Liver (tissue), 9 donors: ENCODE results near the gene GRID1. TPM values are rescaled to one million over a fixed set of nuclear protein-coding genes. Genes with fewer than 3 reads are reported as not detected.

ENCODE experiments used
- DNase-seq: peaks from one replicate; pipeline ENCODE4 v3.0.0-alpha.2; 2017; ENCODE audit warnings: low spot score
- H3K27ac ChIP-seq, 2 donors: one replicate each; pipeline ENCODE4 v1.7.0; 2013; ENCODE audit warnings: inconsistent platforms in 2 of 2, low read length in 2 of 2, control low read depth in 1 of 2, low read depth in 1 of 2, mild to moderate bottlenecking in 1 of 2
- H3K27me3 ChIP-seq, 4 donors: one replicate each; pipeline versions ENCODE4 v1.6.1 to v1.7.0; 2013; ENCODE audit warnings: low read length in 3 of 4, inconsistent platforms in 1 of 4, mild to moderate bottlenecking in 1 of 4, moderate library complexity in 1 of 4; ENCODE audit not compliant: control insufficient read depth in 4 of 4, insufficient read depth in 4 of 4
- H3K36me3 ChIP-seq, 4 donors: one replicate each; pipeline versions ENCODE4 v1.6.1 to v1.7.0; 2013; ENCODE audit warnings: low read length in 3 of 4, mild to moderate bottlenecking in 3 of 4, low read depth in 1 of 4, moderate library complexity in 1 of 4; ENCODE audit not compliant: control insufficient read depth in 4 of 4, insufficient read depth in 3 of 4
- H3K4me1 ChIP-seq, 4 donors: one replicate each; pipeline versions ENCODE4 v1.6.1 to v1.7.0; 2013; ENCODE audit warnings: low read length in 3 of 4, mild to moderate bottlenecking in 3 of 4, moderate library complexity in 1 of 4; ENCODE audit not compliant: control insufficient read depth in 4 of 4, insufficient read depth in 4 of 4
- H3K4me3 ChIP-seq, 3 donors: one replicate each; pipeline versions ENCODE4 v1.6.1 to v1.7.0; 2013; ENCODE audit warnings: low read length in 3 of 3, control low read depth in 1 of 3, low read depth in 1 of 3, mild to moderate bottlenecking in 1 of 3
- H3K9ac ChIP-seq, 2 donors: one replicate each; pipeline ENCODE4 v1.7.0; 2013; ENCODE audit warnings: low read length in 2 of 2, mild to moderate bottlenecking in 2 of 2, moderate library complexity in 2 of 2, control low read depth in 1 of 2, low read depth in 1 of 2
- H3K9me3 ChIP-seq, 4 donors: one replicate each; pipeline versions ENCODE4 v1.6.1 to v1.7.0; 2013; ENCODE audit warnings: low read length in 3 of 4; ENCODE audit not compliant: control insufficient read depth in 4 of 4
- EGR1 ChIP-seq, 2 donors: IDR thresholded peaks; 2 replicates each; pipeline ENCODE4 v1.6.1; 2016 to 2018; ENCODE audit warnings: antibody characterized with exemption in 2 of 2, low read depth in 2 of 2
- FOXA1 ChIP-seq: IDR thresholded peaks from 2 replicates; pipeline ENCODE4 v1.6.1; 2016; ENCODE audit warnings: antibody characterized with exemption
- FOXA2 ChIP-seq: IDR thresholded peaks from 2 replicates; pipeline ENCODE4 v1.6.1; 2016; ENCODE audit warnings: antibody characterized with exemption
- GABPA ChIP-seq, 2 donors: IDR thresholded peaks in 1 of 2; conservative IDR thresholded peaks in 1 of 2; 2 replicates each; pipeline ENCODE4 v1.6.1; 2016; ENCODE audit warnings: antibody characterized with exemption in 2 of 2, mild to moderate bottlenecking in 1 of 2, moderate library complexity in 1 of 2
- HNF4A ChIP-seq, 2 donors: conservative IDR thresholded peaks; 2 replicates each; pipeline ENCODE4 v1.6.1; 2016; ENCODE audit warnings: antibody characterized with exemption in 2 of 2, mild to moderate bottlenecking in 2 of 2
- HNF4G ChIP-seq: IDR thresholded peaks from 2 replicates; pipeline ENCODE4 v1.6.1; 2016; ENCODE audit warnings: antibody characterized with exemption
- NR2F2 ChIP-seq: IDR thresholded peaks from 2 replicates; pipeline ENCODE4 v1.6.1; 2016; ENCODE audit warnings: antibody characterized with exemption
- RAD21 ChIP-seq, 2 donors: IDR thresholded peaks; 2 replicates each; pipeline ENCODE4 v1.6.1; 2016; ENCODE audit warnings: antibody characterized with exemption in 2 of 2, mild to moderate bottlenecking in 2 of 2
- REST ChIP-seq: IDR thresholded peaks from 2 replicates; pipeline ENCODE4 v1.6.1; 2016; ENCODE audit warnings: antibody characterized with exemption, mild to moderate bottlenecking
- RXRA ChIP-seq, 2 donors: IDR thresholded peaks; 2 replicates each; pipeline ENCODE4 v1.6.1; 2017 to 2018; ENCODE audit warnings: antibody characterized with exemption in 2 of 2, mild to moderate bottlenecking in 1 of 2
- YY1 ChIP-seq: IDR thresholded peaks from 2 replicates; pipeline ENCODE4 v1.6.1; 2016; ENCODE audit warnings: antibody characterized with exemption, mild to moderate bottlenecking
- ZBTB33 ChIP-seq: IDR thresholded peaks from 2 replicates; pipeline ENCODE4 v1.6.1; 2016; ENCODE audit warnings: antibody characterized with exemption
- WGBS: extraction: QIAGEN DNeasy Blood & Tissue Kit; methylation state at CpG from one replicate; pipeline ENCODE4 v1.1.7; 2013; 5-methylcytosine and 5-hydroxymethylcytosine counted together
- polyA plus RNA-seq, 2 donors: library from polyadenylated mRNA; stranded (reverse) in 1 of 2; unstranded in 1 of 2; fragments of 200-250 nt in 1 of 2; fragments of >200 nt in 1 of 2; fragmentation: Nextera tagmentation in 1 of 2; extraction: Ambion mirVana in 1 of 2; gene quantifications; one replicate each; pipeline versions ENCODE4 v1.2.1 to v1.2.3, GENCODE V29; 2013 to 2015
- total RNA-seq, 2 donors: library from RNA; depleted of rRNA; stranded (reverse); fragments of >200 nt; gene quantifications; one replicate each; pipeline ENCODE4 v1.2.3, GENCODE V29; 2014
- TF ChIP-seq, protein P1 (sequence below): IDR thresholded peaks from 2 replicates; pipeline ENCODE4 v1.6.1; 2016; ENCODE audit warnings: antibody characterized with exemption
- TF ChIP-seq, protein P2 (sequence below): fragments of 150-350 bp; IDR thresholded peaks from 2 replicates; pipeline ENCODE4 v1.5.1; 2017; ENCODE audit warnings: improper control_type of control experiment, low read depth, low read length; ENCODE audit not compliant: missing input control
- donor health status: healthy.
- donor health status: healthy.
- donor health status: healthy.
- donor health status: healthy.
- donor health status: healthy.

GRID1 gene
- total and polyA plus RNA-seq, 4 donors, result 0.09 to 0.17 (median 0.14) TPM; not detected in 1

GRCh38 chr10:86103391-86104101 lies 263.0 kb downstream of the GRID1 start:
- H3K4me1 ChIP-seq, result no peaks in the 10 kb centered on the region
- no peaks in the 10 kb centered on the region for H3K36me3 ChIP-seq
- TF ChIP-seq NR2F2 (no peak), HNF4G (no peak), FOXA1 (no peak), ZBTB33 (no peak), EGR1 (IDR thresholded peaks at IDR 0.05; ENCODE audit: low read depth in 2 of 2) (no peak), FOXA2 (no peak), RAD21 (IDR thresholded peaks at IDR 0.05) (no peak), HNF4A (conservative IDR thresholded peaks at IDR 0.05) (no peak), REST (no peak), YY1 (no peak)
- TF ChIP-seq, protein P1, sequence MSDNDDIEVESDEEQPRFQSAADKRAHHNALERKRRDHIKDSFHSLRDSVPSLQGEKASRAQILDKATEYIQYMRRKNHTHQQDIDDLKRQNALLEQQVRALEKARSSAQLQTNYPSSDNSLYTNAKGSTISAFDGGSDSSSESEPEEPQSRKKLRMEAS, result no peak
- TF ChIP-seq, protein P2, sequence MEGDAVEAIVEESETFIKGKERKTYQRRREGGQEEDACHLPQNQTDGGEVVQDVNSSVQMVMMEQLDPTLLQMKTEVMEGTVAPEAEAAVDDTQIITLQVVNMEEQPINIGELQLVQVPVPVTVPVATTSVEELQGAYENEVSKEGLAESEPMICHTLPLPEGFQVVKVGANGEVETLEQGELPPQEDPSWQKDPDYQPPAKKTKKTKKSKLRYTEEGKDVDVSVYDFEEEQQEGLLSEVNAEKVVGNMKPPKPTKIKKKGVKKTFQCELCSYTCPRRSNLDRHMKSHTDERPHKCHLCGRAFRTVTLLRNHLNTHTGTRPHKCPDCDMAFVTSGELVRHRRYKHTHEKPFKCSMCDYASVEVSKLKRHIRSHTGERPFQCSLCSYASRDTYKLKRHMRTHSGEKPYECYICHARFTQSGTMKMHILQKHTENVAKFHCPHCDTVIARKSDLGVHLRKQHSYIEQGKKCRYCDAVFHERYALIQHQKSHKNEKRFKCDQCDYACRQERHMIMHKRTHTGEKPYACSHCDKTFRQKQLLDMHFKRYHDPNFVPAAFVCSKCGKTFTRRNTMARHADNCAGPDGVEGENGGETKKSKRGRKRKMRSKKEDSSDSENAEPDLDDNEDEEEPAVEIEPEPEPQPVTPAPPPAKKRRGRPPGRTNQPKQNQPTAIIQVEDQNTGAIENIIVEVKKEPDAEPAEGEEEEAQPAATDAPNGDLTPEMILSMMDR, result no peak
- 81% methylated on average over 8 of the region's 8 CpGs for WGBS
- no peak overlapping the region for H3K9ac ChIP-seq
- H3K9me3 ChIP-seq, result no peaks in the 10 kb centered on the region
- no peak for DNase-seq
- H3K27ac ChIP-seq, result no peak overlapping the region
- H3K27me3 ChIP-seq, result no peaks in the 10 kb centered on the region
- no peak overlapping the region for H3K4me3 ChIP-seq

GRCh38 chr10:86102451-86102850 lies 264.1 kb downstream of the GRID1 start:
- H3K9ac ChIP-seq, result no peak overlapping the region
- no peaks in the 10 kb centered on the region for H3K9me3 ChIP-seq
- H3K36me3 ChIP-seq, result no peaks in the 10 kb centered on the region
- H3K4me3 ChIP-seq, result no peak overlapping the region
- no peaks in the 10 kb centered on the region for H3K27me3 ChIP-seq
- 93% methylated on average over 5 of the region's 5 CpGs for WGBS
- no peaks in the 10 kb centered on the region for H3K4me1 ChIP-seq
- H3K27ac ChIP-seq, result no peak overlapping the region
- TF ChIP-seq RXRA (IDR thresholded peaks at IDR 0.05) (no peak), HNF4G (no peak), GABPA (IDR thresholded peaks at IDR 0.05 in 1 of 2, conservative IDR thresholded peaks at IDR 0.05 in 1 of 2) (no peak)
- no peak for DNase-seq
